Measurements from ENCODE around the gene CTDSPL2. TPM values are rescaled to one million over a fixed set of nuclear protein-coding genes. Genes with fewer than 3 reads are reported as not detected.
A peak's percentile ranks its signal among the peaks of the same experiment; 100 is the strongest.

CTDSPL2 gene
- total and polyA plus RNA-seq, 2 of the 4 experiments (the other 2 are of a cell fraction): 17.3 to 47.3 TPM

- TF ChIP-seq CEBPB (IDR thresholded peaks at IDR 0.05; ENCODE audit: low read depth, low read length): no peak
- no peak for TF ChIP-seq RCOR1 (IDR thresholded peaks at IDR 0.05; ENCODE audit: insufficient replicate concordance, low read length)
Observed at GRCh38 chr15:44535523-44536301, 108.3 kb downstream of the CTDSPL2 start (continued).

GRCh38 chr15:44536302-44536961 lies 109.0 kb downstream of the CTDSPL2 start:
- Histone ChIP-seq H3K18ac (ENCODE audit: low read depth, low read length) (peak overlapping the region; percentile 78), H3K9ac (ENCODE audit: low read depth, low read length) (peak overlapping the region; percentile 82), H4K20me1 (ENCODE audit: insufficient read depth, low read length) (peaks cover 17% of the 10 kb centered on the region), H2AK5ac (ENCODE audit: low read depth, low read length) (peak overlapping the region; percentile 85), H2BK120ac (ENCODE audit: low read depth, low read length) (peak overlapping the region; percentile 85), H3K36me3 (ENCODE audit: control insufficient read depth, insufficient read depth, low read length) (peaks cover 9% of the 10 kb centered on the region), H3K9me3 (ENCODE audit: control insufficient read depth, insufficient read depth, low read length) (no peaks in the 10 kb centered on the region), H2BK15ac (ENCODE audit: low read depth, low read length) (peak overlapping the region; percentile 86; the same call in 2 of the 3 replicates), H2AFZ (replicated peaks; ENCODE audit: low read length, poor library complexity) (peak overlapping the region; percentile 97), H3K56ac (ENCODE audit: extremely low read depth, insufficient read depth, low read length) (peak overlapping the region; percentile 92), H3K27me3 (ENCODE audit: control insufficient read depth, insufficient read depth, low read length) (no peaks in the 10 kb centered on the region), H3K23ac (ENCODE audit: low read depth, low read length) (peak overlapping the region; percentile 94), H3K79me1 (ENCODE audit: low read depth in 1 of 2, low read length in 2 of 2) (peaks cover 23 to 55% of the 10 kb centered on the region in 2 experiments), H3K27ac (ENCODE audit: insufficient read depth, low read length) (peak overlapping the region; percentile 87), H3K4me2 (ENCODE audit: low read depth, low read length) (peak overlapping the region; percentile 90), H2BK5ac (ENCODE audit: low read depth, low read length, poor library complexity, severe bottlenecking) (peak overlapping the region; percentile 95), H3K4ac (ENCODE audit: low read depth, low read length) (peak overlapping the region; percentile 89), H2AK9ac (replicated peaks; ENCODE audit: low read depth, low read length, poor library complexity) (peak overlapping the region; percentile 95), H3K14ac (replicated peaks; ENCODE audit: low read depth, low read length) (peak overlapping the region; percentile 95), H3K4me3 (ENCODE audit: insufficient read depth, low read depth, low read length) (peak overlapping the region; percentile 70), H2BK20ac (ENCODE audit: low read depth, low read length) (peak overlapping the region; percentile 60; the same call in 1 of the 2 replicates), H4K5ac (ENCODE audit: low read depth, low read length) (peak overlapping the region; percentile 31), H4K8ac (ENCODE audit: low read depth in 2 of 2, low read length in 2 of 2) (peak overlapping the region; percentile 49 to 95), H3K9me1 (ENCODE audit: insufficient read depth, low read length) (peaks cover 12% of the 10 kb centered on the region; the same call in 1 of the 2 replicates), H3K4me1 (ENCODE audit: control insufficient read depth, insufficient read depth, low read length) (peaks cover 10% of the 10 kb centered on the region), H4K91ac (ENCODE audit: insufficient read depth, low read depth, low read length) (peak overlapping the region; percentile 95)
- DNase-seq: peak; percentile 68
- ATAC-seq (ENCODE audit: low read depth): peak; percentile 74
- CTCF ChIA-PET: interaction anchor here (0.6 kb wide), 1 partner anchor 989 kb away, joined by 3 read pairs; no protein-coding TSS in a partner anchor
- BruUV-seq (replicated peaks): TSS peak; percentile 51
- dilution Hi-C loops (cut with HindIII; ENCODE audit: low sequenced_read_pairs, unreplicated experiment) (no loop called here), in situ Hi-C loops (cut with MboI; ENCODE audit: low sequenced_read_pairs) (no loop called here), intact Hi-C loops (cut with micrococcal nuclease) (loop anchor here (5.0 to 10.0 kb wide), 2 partner anchors 109 to 662 kb away; partner anchors contain the start of gene CTDSPL2)
- WGBS, 2 experiments (ENCODE audit: extremely low coverage in 2 of 2, insufficient read length in 1 of 2): no CpG with 5 or more reads among the region's 47 CpGs
- POLR2A ChIA-PET (ENCODE audit: unreplicated experiment): interaction anchor here (0.5 to 0.6 kb wide), 2 partner anchors 208 to 214 kb away, joined by 3 read pairs; no protein-coding TSS in a partner anchor
- no peak for TF ChIP-seq NFE2L2 (IDR thresholded peaks at IDR 0.05; ENCODE audit: low read depth, low read length)
- TF ChIP-seq CHD1 (IDR thresholded peaks at IDR 0.05; ENCODE audit: low read depth, low read length): no peak
- TF ChIP-seq MXI1 (IDR thresholded peaks at IDR 0.05; ENCODE audit: borderline replicate concordance, low read depth, low read length): peak; percentile 16; the same call in 1 of the 2 replicates
- TF ChIP-seq USF2 (IDR thresholded peaks at IDR 0.05; ENCODE audit: low read depth, low read length): no peak
- peak; percentile 44 for TF ChIP-seq CTCF (conservative IDR thresholded peaks at IDR 0.05; ENCODE audit: low read depth, low read length)
- TF ChIP-seq RFX5 (IDR thresholded peaks at IDR 0.05; ENCODE audit: low read depth, low read length): no peak
- TF ChIP-seq ELK1 (IDR thresholded peaks at IDR 0.05; ENCODE audit: borderline replicate concordance, low read depth, low read length): no peak

Measured in IMR-90 (cell line).